Gastroesophageal sphincter (tissue), 4 donors: ENCODE measurements around the gene WDR81. TPM values are rescaled to one million over a fixed set of nuclear protein-coding genes. Genes with fewer than 3 reads are reported as not detected.
A peak's percentile ranks its signal among the peaks of the same experiment; 100 is the strongest.
"Not testable (repeated sequence)": the region's sequence is repeated elsewhere in the genome, so short reads cannot be mapped to it uniquely, and the experiment has no call there.

Source experiments
- ATAC-seq: fragments of 150-250 bp; one replicate; pipeline ENCODE4 v1.9.1; 2016; ENCODE audit warnings: mild to moderate bottlenecking, moderate library complexity
- H3K27ac ChIP-seq, 4 donors: fragments of 200-600 bp; sonication (generic) in 3 of 4; 1 replicate in 3 of 4; 2 replicates in 1 of 4; pipeline ENCODE4 v1.5.1; 2016 to 2019
- H3K27me3 ChIP-seq: fragments of 200-600 bp; sonication (generic); one replicate; pipeline ENCODE4 v1.5.1; 2019
- H3K36me3 ChIP-seq, 2 donors: fragments of 200-600 bp; sonication (generic); one replicate each; pipeline ENCODE4 v1.5.1; 2019; ENCODE audit warnings: control low read depth in 1 of 2
- H3K4me1 ChIP-seq, 3 donors: fragments of 200-600 bp; sonication (generic); 1 replicate in 2 of 3; 2 replicates in 1 of 3; pipeline ENCODE4 v1.5.1; 2016 to 2019; ENCODE audit warnings: control low read depth in 2 of 3
- H3K4me3 ChIP-seq, 2 donors: fragments of 200-600 bp; sonication (generic); one replicate each; pipeline ENCODE4 v1.5.1; 2019; ENCODE audit warnings: mild to moderate bottlenecking in 1 of 2, moderate library complexity in 1 of 2
- H3K9me3 ChIP-seq, 3 donors: fragments of 200-600 bp; sonication (generic); one replicate each; pipeline ENCODE4 v1.5.1; 2017 to 2019; ENCODE audit warnings: control low read depth in 2 of 3
- EP300 ChIP-seq: sonication (generic); formaldehyde crosslinking; IDR thresholded peaks from one replicate; pipeline ENCODE4 v1.6.1; 2017; ENCODE audit warnings: antibody characterized with exemption, mild to moderate bottlenecking
- POLR2A ChIP-seq, 2 donors: fragments of 450-650 bp; IDR thresholded peaks; one replicate each; pipeline ENCODE4 v1.6.1; 2017; ENCODE audit warnings: antibody characterized with exemption in 2 of 2, mild to moderate bottlenecking in 2 of 2, moderate library complexity in 1 of 2
- POLR2AphosphoS5 ChIP-seq: sonication (generic); formaldehyde crosslinking; IDR thresholded peaks from one replicate; pipeline ENCODE4 v1.6.1; 2017; ENCODE audit warnings: antibody characterized with exemption
- WGBS, 2 donors: methylation state at CpG; one replicate each; pipeline ENCODE4 v1.1.5; 2018; ENCODE audit warnings: low coverage in 1 of 2; 5-methylcytosine and 5-hydroxymethylcytosine counted together
- total RNA-seq, 4 donors: library from RNA; depleted of rRNA; stranded (reverse); fragments of >200 nt; gene quantifications; one replicate each; pipeline ENCODE4 v1.1.0, GENCODE V29; 2016
- TF ChIP-seq, protein P1 (sequence below), 4 experiments: fragments of 200-600 bp in 2 of 4; fragments of 450-650 bp in 2 of 4; sonication (generic) in 1 of 4; IDR thresholded peaks; one replicate each; pipeline ENCODE4 v1.5.1; 2017 to 2019; ENCODE audit warnings: antibody characterized with exemption in 4 of 4, mild to moderate bottlenecking in 2 of 4, moderate library complexity in 2 of 4

The WDR81 gene
- total RNA-seq, 4 donors from 2014 or later: 21.8 to 44.1 (median 32.2) TPM

DNA sequence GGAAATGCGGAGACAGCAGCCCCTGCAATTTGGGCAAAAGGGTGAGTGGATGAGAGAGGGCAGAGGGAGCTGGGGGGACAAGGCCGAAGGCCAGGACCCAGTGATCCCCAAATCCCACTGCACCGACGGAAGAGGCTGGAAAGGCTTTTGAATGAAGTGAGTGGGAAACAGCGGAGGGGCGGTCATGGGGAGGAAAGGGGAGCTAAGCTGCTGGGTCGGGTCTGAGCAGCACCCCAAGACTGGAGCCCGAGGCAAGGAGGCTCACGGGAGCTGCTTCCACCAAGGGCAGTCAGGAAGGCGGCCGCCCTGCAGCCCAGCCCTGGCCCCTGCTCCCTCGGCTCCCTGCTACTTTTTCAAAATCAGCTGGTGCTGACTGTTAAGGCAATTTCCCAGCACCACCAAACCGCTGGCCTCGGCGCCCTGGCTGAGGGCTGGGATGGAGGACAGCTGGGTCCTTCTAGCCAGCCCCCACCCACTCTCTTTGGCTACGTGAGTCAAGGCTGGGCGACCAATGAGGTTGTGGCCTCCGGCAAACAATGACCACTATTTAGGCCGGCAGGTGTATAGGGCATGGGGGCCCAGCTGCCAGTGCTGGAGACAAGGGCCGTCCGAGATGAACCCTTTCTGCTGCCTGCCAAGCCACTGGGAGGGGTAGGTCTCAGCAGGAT, 37.9 kb downstream of the WDR81 start:
- TF ChIP-seq POLR2A (IDR thresholded peaks at IDR 0.05): no peak
- no peak for TF ChIP-seq POLR2AphosphoS5
- no peak for TF ChIP-seq EP300
- TF ChIP-seq, protein P1, sequence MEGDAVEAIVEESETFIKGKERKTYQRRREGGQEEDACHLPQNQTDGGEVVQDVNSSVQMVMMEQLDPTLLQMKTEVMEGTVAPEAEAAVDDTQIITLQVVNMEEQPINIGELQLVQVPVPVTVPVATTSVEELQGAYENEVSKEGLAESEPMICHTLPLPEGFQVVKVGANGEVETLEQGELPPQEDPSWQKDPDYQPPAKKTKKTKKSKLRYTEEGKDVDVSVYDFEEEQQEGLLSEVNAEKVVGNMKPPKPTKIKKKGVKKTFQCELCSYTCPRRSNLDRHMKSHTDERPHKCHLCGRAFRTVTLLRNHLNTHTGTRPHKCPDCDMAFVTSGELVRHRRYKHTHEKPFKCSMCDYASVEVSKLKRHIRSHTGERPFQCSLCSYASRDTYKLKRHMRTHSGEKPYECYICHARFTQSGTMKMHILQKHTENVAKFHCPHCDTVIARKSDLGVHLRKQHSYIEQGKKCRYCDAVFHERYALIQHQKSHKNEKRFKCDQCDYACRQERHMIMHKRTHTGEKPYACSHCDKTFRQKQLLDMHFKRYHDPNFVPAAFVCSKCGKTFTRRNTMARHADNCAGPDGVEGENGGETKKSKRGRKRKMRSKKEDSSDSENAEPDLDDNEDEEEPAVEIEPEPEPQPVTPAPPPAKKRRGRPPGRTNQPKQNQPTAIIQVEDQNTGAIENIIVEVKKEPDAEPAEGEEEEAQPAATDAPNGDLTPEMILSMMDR (IDR thresholded peaks at IDR 0.05): no peak
- H3K27ac ChIP-seq: peak overlapping the region in 3 of 4 donors; percentile 78 to 86 (median 85)
- WGBS, 2 donors: 46 to 69% methylated on average over 5 to 12 of the region's 21 CpGs
- peak; percentile 61 for ATAC-seq
- peaks cover 20% of the 10 kb centered on the region for H3K27me3 ChIP-seq
- peaks cover 0 to 45% (median 16%) of the 10 kb centered on the region in 3 donors for H3K4me1 ChIP-seq
- peak overlapping the region; percentile 22 to 54 for H3K4me3 ChIP-seq
- no peaks in the 10 kb centered on the region for H3K9me3 ChIP-seq
- no peaks in the 10 kb centered on the region for H3K36me3 ChIP-seq

DNA sequence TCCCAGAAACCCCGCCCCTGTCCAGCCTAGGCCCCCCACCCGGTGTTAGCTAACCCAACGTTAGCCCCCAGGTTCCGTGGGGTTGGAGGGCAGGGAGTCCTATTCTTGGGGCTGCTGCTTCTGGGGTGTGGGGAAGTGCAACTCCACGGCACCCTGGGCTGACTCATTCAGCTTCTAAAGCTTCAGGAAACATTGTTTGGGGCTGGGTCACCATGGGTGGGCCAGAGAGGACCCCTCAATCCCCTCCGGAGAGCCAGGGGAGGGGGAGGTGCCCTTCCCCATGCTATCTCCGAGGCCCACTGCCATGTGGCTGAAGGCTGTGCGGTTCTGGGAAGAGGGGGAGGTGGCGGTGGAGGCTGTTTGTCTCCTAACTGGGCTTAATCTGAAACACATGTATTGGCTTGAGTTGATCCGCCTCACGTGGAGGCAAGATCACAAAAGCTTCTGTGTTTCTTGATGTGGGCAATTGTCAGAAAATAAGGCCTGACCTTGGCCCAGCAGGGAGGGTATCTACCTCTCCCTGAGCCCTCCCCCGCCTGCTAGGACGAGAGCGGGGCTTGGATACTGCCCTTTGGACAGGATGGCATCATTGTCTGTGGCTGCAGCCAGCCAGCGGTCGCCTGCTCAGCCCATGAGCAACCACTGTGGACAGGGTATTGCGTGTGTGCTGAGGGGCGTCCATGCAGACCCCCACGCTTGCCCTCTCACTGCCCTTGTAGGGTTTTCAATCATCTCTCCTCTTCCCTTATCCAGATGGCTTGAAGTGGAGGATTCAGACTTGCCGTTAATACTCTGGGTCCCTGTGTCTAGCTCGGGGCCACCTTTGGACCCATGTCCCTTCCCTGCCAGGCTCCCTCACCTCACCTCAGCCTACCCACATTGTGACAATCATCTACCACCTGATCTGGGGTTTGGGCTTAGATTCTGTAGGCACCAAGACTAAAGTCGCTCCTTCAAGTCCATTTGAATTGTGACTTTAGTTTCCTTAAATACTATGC, 38.7 kb downstream of the WDR81 start:
- 56 to 90% methylated on average over 2 to 6 of the region's 22 CpGs for WGBS, 2 donors
- H3K4me1 ChIP-seq: peaks cover 0 to 46% (median 16%) of the 10 kb centered on the region in 3 donors
- TF ChIP-seq POLR2AphosphoS5: peak; percentile 35
- no peak for TF ChIP-seq EP300

DNA sequence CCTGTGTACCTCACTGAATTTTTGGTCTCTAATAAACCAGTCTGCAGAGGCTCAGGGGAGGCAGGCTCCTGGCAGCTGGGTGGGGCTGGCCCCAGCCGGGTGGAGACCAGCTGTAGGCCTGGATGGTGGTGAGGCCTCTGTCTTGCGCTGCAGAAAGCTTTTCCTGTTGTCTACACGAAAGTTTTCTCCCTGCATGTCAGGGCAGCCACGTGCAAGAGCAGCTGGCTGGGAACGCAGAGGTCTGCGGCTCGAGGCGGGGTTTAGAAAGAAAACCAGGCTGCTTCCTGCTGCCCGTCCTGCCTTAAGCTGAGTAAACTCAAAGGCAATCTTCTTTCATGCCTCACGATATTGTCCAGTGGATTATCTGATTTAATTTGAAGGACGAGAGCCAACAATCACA, 39.8 kb downstream of the WDR81 start:
- WGBS, 2 donors: 2 to 27% methylated on average over 2 to 11 of the region's 11 CpGs
- Histone ChIP-seq H3K9me3 (no peaks in the 10 kb centered on the region), H3K36me3 (no peaks in the 10 kb centered on the region), H3K4me3 (peak overlapping the region in 1 of 2 donors; percentile 54), H3K4me1 (peaks cover 0 to 46% (median 16%) of the 10 kb centered on the region in 3 donors), H3K27ac (peak overlapping the region; percentile 19 to 86 (median 82)), H3K27me3 (peaks cover 39% of the 10 kb centered on the region)
- peak; percentile 82 for ATAC-seq
- TF ChIP-seq POLR2A (IDR thresholded peaks at IDR 0.05) (peak in 1 of 2 donors; percentile 24), POLR2AphosphoS5 (peak; percentile 58)
- TF ChIP-seq, protein P1 (IDR thresholded peaks at IDR 0.05): no peak

More for the DNA sequence above, 38.7 kb downstream of the WDR81 start:
- Histone ChIP-seq H3K4me3 (peak overlapping the region; percentile 5 to 54), H3K27ac (peak overlapping the region; percentile 19 to 86 (median 82)), H3K9me3 (no peaks in the 10 kb centered on the region), H3K36me3 (no peaks in the 10 kb centered on the region), H3K27me3 (peaks cover 28% of the 10 kb centered on the region)
- ATAC-seq: peak; percentile 56

DNA sequence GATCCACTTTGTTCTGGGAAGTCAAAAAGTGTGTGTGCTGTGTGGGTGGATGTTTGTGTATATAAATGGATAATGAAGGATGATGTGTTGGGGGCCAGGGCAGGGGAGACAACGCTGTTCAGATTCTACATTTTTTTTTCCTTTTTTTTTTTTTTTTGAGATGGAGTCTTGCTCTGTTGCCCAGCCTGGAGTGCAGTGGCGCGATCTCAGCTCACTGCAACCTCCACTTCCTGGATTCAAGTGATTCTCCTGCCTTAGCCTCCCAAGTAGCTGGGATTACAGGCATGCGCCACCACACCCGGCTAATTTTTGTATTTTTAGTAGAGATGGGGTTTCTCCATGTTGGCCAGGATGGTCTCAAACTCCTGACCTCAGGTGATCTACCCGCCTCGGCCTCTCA, 40.2 kb downstream of the WDR81 start:
- H3K27me3 ChIP-seq: peaks cover 42% of the 10 kb centered on the region
- not testable (repeated sequence) for H3K4me3 ChIP-seq, ATAC-seq, H3K9me3 ChIP-seq, H3K36me3 ChIP-seq
- WGBS, 2 donors: 48 to 76% methylated on average over 3 to 7 of the region's 7 CpGs
- H3K4me1 ChIP-seq: peaks cover 0 to 46% (median 16%) of the 10 kb centered on the region in 3 donors
- peak overlapping the region in 3 of 4 donors; percentile 78 to 86 (median 85) for H3K27ac ChIP-seq

DNA sequence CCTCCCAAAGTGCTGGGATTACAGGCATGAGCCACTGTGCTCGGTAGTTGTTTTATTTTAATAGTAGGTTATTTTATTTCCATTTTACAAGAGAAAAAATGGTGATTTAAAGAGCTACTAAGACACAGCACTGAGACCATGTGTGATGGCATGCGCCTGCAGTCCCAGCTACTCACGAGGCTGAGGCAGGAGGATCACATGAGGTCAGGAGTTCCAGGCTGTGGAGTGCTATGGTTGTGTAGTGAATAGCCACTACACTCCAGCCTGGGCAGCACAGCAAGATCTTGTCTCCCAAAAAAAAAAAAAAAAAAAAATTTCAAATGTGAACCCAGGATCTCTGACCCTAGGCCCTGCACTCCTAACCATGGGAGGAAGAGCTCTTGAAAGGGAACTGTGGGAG, 41.1 kb downstream of the WDR81 start:
- no peaks in the 10 kb centered on the region for H3K36me3 ChIP-seq
- WGBS, 2 donors: 80 to 100% methylated on average over 1 to 3 of the region's 3 CpGs
- TF ChIP-seq, protein P1 (IDR thresholded peaks at IDR 0.05): no peak
- TF ChIP-seq EP300 (no peak), POLR2A (IDR thresholded peaks at IDR 0.05) (no peak), POLR2AphosphoS5 (no peak)
- H3K4me1 ChIP-seq: peaks cover 0 to 46% (median 16%) of the 10 kb centered on the region in 3 donors
- ATAC-seq: no peak
- peak overlapping the region in 2 of 4 donors; percentile 78 to 86 for H3K27ac ChIP-seq
- H3K27me3 ChIP-seq: peaks cover 42% of the 10 kb centered on the region
- no peak overlapping the region for H3K4me3 ChIP-seq
- H3K9me3 ChIP-seq: no peaks in the 10 kb centered on the region
